HG02973 (cell line): ENCODE results near the gene RUFY4.

Experiments
- ATAC-seq: cut with Tn5 transposase; IDR thresholded peaks from one replicate; pipeline ENCODE4 v1.9.1; 2021; ENCODE audit warnings: moderate library complexity; ENCODE audit not compliant: unreplicated experiment

RUFY4 gene

DNA sequence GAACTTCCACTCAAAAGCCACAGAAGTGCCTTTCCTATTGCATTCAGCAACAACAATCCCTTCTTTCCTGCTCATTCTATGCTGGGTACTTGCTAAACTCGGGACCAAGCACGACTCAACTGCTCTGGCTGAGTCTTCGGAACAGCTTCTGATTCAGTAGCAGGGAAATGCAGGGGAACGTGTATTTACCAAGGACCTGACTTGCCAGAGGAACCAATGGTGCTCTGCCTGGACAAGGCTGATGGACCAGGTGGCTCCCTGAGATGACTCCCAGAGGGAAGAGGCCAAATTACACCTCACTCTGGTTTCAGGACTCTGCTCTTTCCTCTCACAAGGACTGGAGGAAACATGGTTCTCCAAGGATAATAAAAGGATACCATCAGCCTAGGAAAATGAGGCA is 69.0 kb downstream of the RUFY4 start:
- no peak for ATAC-seq
